Heart left ventricle (tissue), 16 donors: ENCODE data around the gene CCDC9. TPM values are rescaled to one million over a fixed set of nuclear protein-coding genes. Genes with fewer than 3 reads are reported as not detected.
"Not testable (repeated sequence)": the region's sequence is repeated elsewhere in the genome, so short reads cannot be mapped to it uniquely, and the experiment has no call there.

ENCODE experiments used
- ATAC-seq, 4 donors: fragments of 200-7000 bp; cut with Tn5 transposase; one replicate each; pipeline ENCODE4 v1.9.1; 2020 to 2022; ENCODE audit warnings: moderate library complexity in 4 of 4, mild to moderate bottlenecking in 3 of 4, moderate number of reproducible peaks in 1 of 4
- DNase-seq, 5 donors: peaks; one replicate each; pipeline ENCODE4 v3.0.0-alpha.2; 2020
- H3K27ac ChIP-seq, 12 donors: fragments of 200-600 bp; sonication (generic) in 4 of 12; one replicate each; pipeline versions ENCODE4 v1.5.0 to v1.8.0; 2016 to 2022; ENCODE audit warnings: mild to moderate bottlenecking in 2 of 12
- H3K27me3 ChIP-seq, 9 donors: fragments of 200-600 bp; sonication (generic) in 2 of 9; one replicate each; pipeline versions ENCODE4 v1.5.1 to v1.8.0; 2016 to 2022; ENCODE audit warnings: mild to moderate bottlenecking in 3 of 9
- H3K36me3 ChIP-seq, 9 donors: fragments of 200-600 bp; sonication (generic) in 2 of 9; one replicate each; pipeline versions ENCODE4 v1.5.0 to v1.8.0; 2018 to 2022; ENCODE audit warnings: mild to moderate bottlenecking in 2 of 9
- H3K4me1 ChIP-seq, 12 donors: fragments of 200-600 bp; sonication (generic) in 4 of 12; one replicate each; pipeline versions ENCODE4 v1.5.0 to v1.8.0; 2016 to 2022; ENCODE audit warnings: mild to moderate bottlenecking in 3 of 12
- H3K4me3 ChIP-seq, 12 donors: fragments of 200-600 bp; sonication (generic) in 4 of 12; one replicate each; pipeline versions ENCODE4 v1.5.0 to v1.8.0; 2017 to 2022; ENCODE audit warnings: mild to moderate bottlenecking in 9 of 12, moderate library complexity in 4 of 12
- H3K9me3 ChIP-seq, 12 donors: fragments of 200-600 bp; sonication (generic) in 4 of 12; one replicate each; pipeline versions ENCODE4 v1.5.0 to v1.8.0; 2016 to 2022; ENCODE audit warnings: mild to moderate bottlenecking in 1 of 12
- POLR2A ChIP-seq, 2 donors: fragments of 450-650 bp; IDR thresholded peaks; one replicate each; pipeline ENCODE4 v1.6.1; 2017; ENCODE audit warnings: antibody characterized with exemption in 2 of 2, mild to moderate bottlenecking in 2 of 2, moderate library complexity in 2 of 2
- WGBS, 4 donors: extraction: QIAGEN DNeasy Blood & Tissue Kit in 2 of 4; methylation state at CpG; one replicate each; pipeline versions ENCODE4 v1.1.5 to v1.1.7; 2013 to 2018; 5-methylcytosine and 5-hydroxymethylcytosine counted together
- intact Hi-C, 10 donors: fragments of 100-400 bp; cut with DNase I; formaldehyde crosslinking; loops; one replicate each; pipeline versions ENCODE4 v1.11.1 to v1.14.2; 2022
- polyA plus RNA-seq, 2 donors: library from polyadenylated mRNA; stranded (reverse); fragments of 200-250 nt; gene quantifications; one replicate each; pipeline ENCODE4 v1.2.3, GENCODE V29; 2013
- total RNA-seq, 9 donors: library from RNA; depleted of rRNA in 2 of 9; stranded (reverse); fragments of >200 nt in 2 of 9; fragmentation: NEBNext Ultra II Directional in 3 of 9; extraction: Animal tissue kit (Norgen Biotek cat#: 25700) in 3 of 9; gene quantifications; one replicate each; pipeline versions ENCODE4 v1.1.0 to v1.2.4, GENCODE V29; 2016 to 2023
- TF ChIP-seq, protein P1 (sequence below), 12 donors: fragments of 200-600 bp; sonication (generic) in 4 of 12; IDR thresholded peaks; one replicate each; pipeline versions ENCODE4 v1.5.0 to v1.8.0; 2018 to 2022; ENCODE audit warnings: antibody characterized with exemption in 12 of 12, mild to moderate bottlenecking in 5 of 12
- donor health status: ischemic (EF 13 %, LVEDD 7.1; RV severe dilation, severe dysfunction).
- donor health status: healthy with polysubstance abuse.
- donor health status: DM: no; HTN: yes; CAD: no.
- donor health status: DM: no; HTN: no; CAD: no.
- donor health status: ischemic (EF 25% LVEDD 6.9; RV normal size, moderate dysfunction).
- donor health status: ischemic (EF 25% LVEDD 5.7; RV mildly dilated, moderate dysfunction).
- donor health status: healthy.
- donor health status: DM: yes; HTN: yes; CAD: no.
- donor health status: ischemic (EF 35%, LVEDD 5.7; RV mildly dilated, moderate dysfunction).
- donor health status: nonischemic (EF 11% LVEDD 7.7; RV severe dilation, severe dysfunction).
- donor health status: DM: yes; HTN: yes; CAD: no.
- donor health status: PGD.
- donor health status: ischemic (EF 29% LVEDD 5.4; RV normal size, mild dysfunction).
- donor health status: nonischemic (EF 23%, LVEDD 6.1; RV moderate dilation, normal function).

CCDC9 gene
- total and polyA plus RNA-seq, 11 donors: 6.7 to 33.3 (median 15.5) TPM

DNA sequence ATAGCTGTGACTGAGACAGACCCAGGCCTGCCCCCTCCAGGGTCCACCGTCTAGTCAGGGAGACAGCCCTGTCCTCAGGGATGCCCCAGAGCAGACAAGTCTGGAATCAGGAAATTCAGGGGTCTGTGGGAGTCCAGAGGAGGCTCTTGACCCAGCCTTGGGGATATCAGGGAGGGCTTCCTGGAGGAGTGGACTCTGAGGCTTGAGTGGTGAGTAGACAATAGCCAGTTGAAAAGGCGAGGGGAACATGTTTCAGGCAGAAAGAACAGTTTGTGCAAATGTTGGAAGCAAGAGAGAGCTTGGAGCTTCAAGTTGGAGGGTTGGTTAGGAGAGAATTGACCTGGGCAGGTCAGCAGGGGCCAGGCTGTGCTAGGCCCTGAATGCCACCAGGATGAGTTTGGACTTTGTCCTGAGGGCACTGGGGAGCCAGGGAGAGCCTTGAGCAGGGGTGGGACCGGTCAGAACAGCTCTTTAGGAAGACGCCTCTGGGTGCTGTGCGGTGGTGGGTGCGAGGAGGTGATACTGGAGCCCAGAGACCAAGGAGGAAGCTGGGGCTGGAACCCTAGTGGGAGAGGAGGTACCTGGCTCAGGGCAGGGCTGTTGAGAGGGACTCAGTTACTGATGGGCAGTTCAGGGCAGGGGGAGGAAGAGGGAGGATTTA is 2.7 kb downstream of the CCDC9 start:
- no peak for ATAC-seq
- TF ChIP-seq, protein P1, sequence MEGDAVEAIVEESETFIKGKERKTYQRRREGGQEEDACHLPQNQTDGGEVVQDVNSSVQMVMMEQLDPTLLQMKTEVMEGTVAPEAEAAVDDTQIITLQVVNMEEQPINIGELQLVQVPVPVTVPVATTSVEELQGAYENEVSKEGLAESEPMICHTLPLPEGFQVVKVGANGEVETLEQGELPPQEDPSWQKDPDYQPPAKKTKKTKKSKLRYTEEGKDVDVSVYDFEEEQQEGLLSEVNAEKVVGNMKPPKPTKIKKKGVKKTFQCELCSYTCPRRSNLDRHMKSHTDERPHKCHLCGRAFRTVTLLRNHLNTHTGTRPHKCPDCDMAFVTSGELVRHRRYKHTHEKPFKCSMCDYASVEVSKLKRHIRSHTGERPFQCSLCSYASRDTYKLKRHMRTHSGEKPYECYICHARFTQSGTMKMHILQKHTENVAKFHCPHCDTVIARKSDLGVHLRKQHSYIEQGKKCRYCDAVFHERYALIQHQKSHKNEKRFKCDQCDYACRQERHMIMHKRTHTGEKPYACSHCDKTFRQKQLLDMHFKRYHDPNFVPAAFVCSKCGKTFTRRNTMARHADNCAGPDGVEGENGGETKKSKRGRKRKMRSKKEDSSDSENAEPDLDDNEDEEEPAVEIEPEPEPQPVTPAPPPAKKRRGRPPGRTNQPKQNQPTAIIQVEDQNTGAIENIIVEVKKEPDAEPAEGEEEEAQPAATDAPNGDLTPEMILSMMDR (IDR thresholded peaks at IDR 0.05): no peak
- TF ChIP-seq POLR2A (IDR thresholded peaks at IDR 0.05): no peak

DNA sequence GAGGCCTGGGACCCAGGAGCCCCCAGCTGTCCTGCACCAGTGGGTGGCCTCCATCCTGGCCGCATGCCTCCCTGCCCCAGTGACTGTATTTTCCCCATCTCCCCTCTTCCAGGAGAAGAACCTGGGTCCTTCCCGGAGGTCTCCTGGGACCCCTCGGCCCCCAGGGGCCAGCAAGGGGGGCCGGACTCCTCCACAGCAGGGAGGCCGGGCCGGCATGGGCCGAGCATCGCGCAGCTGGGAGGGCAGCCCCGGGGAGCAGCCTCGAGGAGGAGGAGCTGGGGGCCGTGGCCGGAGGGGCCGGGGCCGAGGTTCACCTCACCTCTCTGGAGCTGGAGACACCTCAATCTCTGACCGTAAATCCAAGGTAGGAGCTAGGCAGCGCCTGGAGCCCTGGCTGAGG is 4.2 kb downstream of the CCDC9 start:
- intact Hi-C loops: no loop called here
- Histone ChIP-seq H3K27ac (no peak overlapping the region), H3K9me3 (no peaks in the 10 kb centered on the region), H3K4me1 (peaks cover 0 to 31% (median 24%) of the 10 kb centered on the region in 12 donors), H3K4me3 (no peak overlapping the region), H3K27me3 (no peaks in the 10 kb centered on the region), H3K36me3 (peaks cover 3 to 73% (median 68%) of the 10 kb centered on the region in 9 donors)
- ATAC-seq (no peak), DNase-seq (no peak)
- TF ChIP-seq, protein P1 (IDR thresholded peaks at IDR 0.05): no peak
- TF ChIP-seq POLR2A (IDR thresholded peaks at IDR 0.05): no peak
- 91 to 96% (median 93%) methylated on average over 10 to 17 of the region's 17 CpGs for WGBS, 4 donors

More for the DNA sequence above, 2.7 kb downstream of the CCDC9 start:
- Histone ChIP-seq H3K27me3 (no peaks in the 10 kb centered on the region), H3K9me3 (no peaks in the 10 kb centered on the region), H3K36me3 (peaks cover 0 to 58% (median 54%) of the 10 kb centered on the region in 9 donors), H3K4me1 (peaks cover 0 to 31% (median 24%) of the 10 kb centered on the region in 12 donors), H3K4me3 (no peak overlapping the region), H3K27ac (peak overlapping the region in 6 of 12 donors; percentile 5 to 97 (median 55))
- intact Hi-C loops: loop anchor here in 2 of 10 donors (2.0 to 10.0 kb wide), 2 partner anchors 14 to 404 kb away; partner anchors contain the start of gene AP2S1 (in 1 of the 2)
- DNase-seq: no peak
- 89 to 95% (median 91%) methylated on average over 6 of the region's 6 CpGs for WGBS, 4 donors

DNA sequence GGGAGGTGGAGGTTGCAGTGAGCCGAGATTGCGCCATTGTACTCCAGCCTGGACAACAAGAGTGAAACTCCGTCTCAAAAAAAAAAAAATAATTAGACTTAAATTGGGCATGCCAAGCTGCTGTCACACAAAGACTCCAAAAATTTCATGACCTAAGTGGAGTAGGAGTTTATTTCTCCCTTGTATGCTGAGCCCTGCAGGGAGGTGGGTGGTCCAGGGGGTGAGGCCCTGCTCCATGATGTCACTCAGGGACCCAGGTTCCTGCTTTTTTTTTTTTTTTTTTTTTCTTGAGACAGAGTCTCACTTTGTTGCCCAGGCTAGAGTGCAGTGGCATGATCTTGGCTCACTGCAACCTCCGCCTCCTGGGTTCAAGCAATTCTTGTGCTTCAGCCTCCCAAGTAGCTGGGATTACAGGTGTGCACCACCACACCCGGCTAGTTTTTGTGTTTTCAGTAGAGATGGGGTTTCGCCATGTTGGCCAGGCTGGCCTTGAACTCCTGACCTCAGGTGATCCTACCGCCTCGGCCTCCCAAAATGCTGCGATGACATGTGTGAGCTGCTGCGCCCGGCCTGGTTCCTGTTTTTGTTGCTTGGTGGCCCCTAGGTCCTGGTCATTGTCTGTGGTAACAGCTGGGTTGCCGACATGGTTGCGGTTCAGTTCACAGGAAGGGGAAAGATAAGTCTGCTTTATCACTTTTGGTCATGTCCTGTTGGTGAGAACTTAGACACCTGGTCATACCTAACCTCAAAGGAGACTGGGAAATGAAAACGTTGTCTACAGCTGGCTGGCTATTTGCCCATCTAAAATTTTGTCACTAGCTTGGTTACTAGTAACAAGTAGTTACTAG is 5.8 kb downstream of the CCDC9 start:
- Histone ChIP-seq H3K36me3 (peaks cover 3 to 90% (median 83%) of the 10 kb centered on the region in 9 donors), H3K4me1 (peaks cover 0 to 26% (median 18%) of the 10 kb centered on the region in 12 donors)
- 79 to 84% (median 81%) methylated on average over 14 of the region's 14 CpGs for WGBS, 4 donors
- ATAC-seq, H3K4me3 ChIP-seq, intact Hi-C loops, H3K9me3 ChIP-seq, DNase-seq, H3K27ac ChIP-seq, H3K27me3 ChIP-seq: not testable (repeated sequence)

DNA sequence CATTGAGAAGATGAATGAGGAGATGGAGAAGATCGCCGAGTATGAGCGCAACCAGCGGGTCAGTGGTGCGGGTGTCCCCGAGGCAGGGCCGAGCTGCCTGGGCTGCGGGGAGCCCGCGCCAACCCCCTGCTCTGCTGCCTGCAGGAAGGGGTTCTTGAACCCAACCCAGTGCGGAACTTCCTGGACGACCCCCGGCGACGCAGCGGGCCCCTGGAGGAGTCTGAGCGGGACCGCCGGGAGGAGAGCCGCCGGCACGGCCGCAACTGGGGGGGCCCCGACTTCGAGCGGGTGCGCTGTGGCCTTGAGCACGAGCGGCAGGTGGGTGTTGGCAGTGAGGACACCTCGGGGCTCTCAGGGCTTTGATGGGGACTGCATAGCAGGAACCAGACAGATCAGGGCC is 8.3 kb downstream of the CCDC9 start:
- H3K27me3 ChIP-seq: no peaks in the 10 kb centered on the region
- H3K9me3 ChIP-seq: no peaks in the 10 kb centered on the region
- intact Hi-C loops: no loop called here
- peaks cover 0 to 8% (median 0%) of the 10 kb centered on the region in 12 donors for H3K4me1 ChIP-seq
- H3K4me3 ChIP-seq: no peak overlapping the region
- peaks cover 3 to 100% (median 93%) of the 10 kb centered on the region in 9 donors for H3K36me3 ChIP-seq
- TF ChIP-seq, protein P1 (IDR thresholded peaks at IDR 0.05): no peak
- TF ChIP-seq POLR2A (IDR thresholded peaks at IDR 0.05): no peak
- ATAC-seq (no peak), DNase-seq (no peak)
- no peak overlapping the region for H3K27ac ChIP-seq
- whole genome bisulfite sequencing, 4 donors: 93 to 96% (median 94%) methylated on average over 22 to 30 of the region's 30 CpGs
